HT1080 (cell line): Measurements from ENCODE around the gene UHRF2. TPM values are rescaled to one million over a fixed set of nuclear protein-coding genes. Genes with fewer than 3 reads are reported as not detected.
"Not testable (repeated sequence)": the region's sequence is repeated elsewhere in the genome, so short reads cannot be mapped to it uniquely, and the experiment has no call there.

Experiments
- DNase-seq: peaks from one replicate; pipeline ENCODE4 v3.0.0-alpha.2; 2015; ENCODE audit warnings: low read depth
- total RNA-seq: library from RNA; depleted of rRNA; stranded (reverse); fragments of >200 nt; shearing (Covaris generic); gene quantifications from 2 replicates; pipeline ENCODE4 v1.2.3, GENCODE V29; 2014

UHRF2 gene
- total RNA-seq, 1 experiment from 2014 or later: 58.5 TPM

GRCh38 chr9:6488395-6488794 is 75.4 kb downstream of the UHRF2 start:
- no peak for DNase-seq

- DNase-seq: no peak
Observed at GRCh38 chr9:6489099-6489498, 76.1 kb downstream of the UHRF2 start.

GRCh38 chr9:6490863-6491262 is 77.9 kb downstream of the UHRF2 start:
- DNase-seq: no peak

- DNase-seq: no peak
Observed at GRCh38 chr9:6495466-6495865, 82.5 kb downstream of the UHRF2 start.

GRCh38 chr9:6498982-6499381 is 86.0 kb downstream of the UHRF2 start:
- peak; percentile 55 for DNase-seq

GRCh38 chr9:6501526-6502210 is 88.7 kb downstream of the UHRF2 start:
- DNase-seq: no peak

GRCh38 chr9:6502399-6502798 is 89.4 kb downstream of the UHRF2 start:
- DNase-seq: no peak

- peak; percentile 61 for DNase-seq
Observed at GRCh38 chr9:6506571-6506970, 93.6 kb downstream of the UHRF2 start.

- no peak for DNase-seq
Observed at GRCh38 chr9:6512085-6512657, 99.2 kb downstream of the UHRF2 start.

GRCh38 chr9:6522263-6522662 is 109.3 kb downstream of the UHRF2 start:
- DNase-seq: no peak

- no peak for DNase-seq
Observed at GRCh38 chr9:6525326-6526045, 112.5 kb downstream of the UHRF2 start.

GRCh38 chr9:6535594-6535993 is 122.6 kb downstream of the UHRF2 start:
- no peak for DNase-seq

GRCh38 chr9:6538666-6539071 is 125.7 kb downstream of the UHRF2 start:
- DNase-seq: peak; percentile 75

GRCh38 chr9:6542617-6543016 is 129.6 kb downstream of the UHRF2 start:
- not testable (repeated sequence) for DNase-seq

- no peak for DNase-seq
Observed at GRCh38 chr9:6543204-6543603, 130.2 kb downstream of the UHRF2 start.

GRCh38 chr9:6545017-6545691 is 132.2 kb downstream of the UHRF2 start:
- DNase-seq: peak; percentile 59

- DNase-seq: no peak
Observed at GRCh38 chr9:6549106-6549800, 136.3 kb downstream of the UHRF2 start.

- no peak for DNase-seq
Observed at GRCh38 chr9:6551136-6551535, 138.1 kb downstream of the UHRF2 start.

- DNase-seq: peak; percentile 90
Observed at GRCh38 chr9:6552033-6552432, 139.0 kb downstream of the UHRF2 start.

GRCh38 chr9:6552498-6553121 is 139.6 kb downstream of the UHRF2 start:
- DNase-seq: peak; percentile 86

GRCh38 chr9:6553866-6554265 is 140.9 kb downstream of the UHRF2 start:
- no peak for DNase-seq
